Upper lobe of left lung (tissue), 4 donors: ENCODE results near the gene IDNK.

Source experiments
- EP300 ChIP-seq, 4 donors: sonication (generic); formaldehyde crosslinking; IDR thresholded peaks; one replicate each; pipeline ENCODE4 v1.5.1; 2017; ENCODE audit warnings: antibody characterized with exemption in 4 of 4, control low read depth in 2 of 4
- POLR2A ChIP-seq, 4 donors: fragments of 450-650 bp; IDR thresholded peaks; one replicate each; pipeline ENCODE4 v1.5.1; 2016 to 2017; ENCODE audit warnings: antibody characterized with exemption in 4 of 4, mild to moderate bottlenecking in 2 of 4
- POLR2AphosphoS5 ChIP-seq, 2 donors: sonication (generic); formaldehyde crosslinking; IDR thresholded peaks; one replicate each; pipeline ENCODE4 v1.5.1; 2017; ENCODE audit warnings: antibody characterized with exemption in 2 of 2
- TF ChIP-seq, protein P1 (sequence below), 6 experiments: fragments of 450-650 bp in 4 of 6; fragments of 200-600 bp in 2 of 6; sonication (generic) in 2 of 6; IDR thresholded peaks; one replicate each; pipeline ENCODE4 v1.5.1; 2016 to 2019; ENCODE audit warnings: antibody characterized with exemption in 6 of 6

GRCh38 chr9:83625178-83625577 lies 2.2 kb downstream of the IDNK start:
- TF ChIP-seq, protein P1, sequence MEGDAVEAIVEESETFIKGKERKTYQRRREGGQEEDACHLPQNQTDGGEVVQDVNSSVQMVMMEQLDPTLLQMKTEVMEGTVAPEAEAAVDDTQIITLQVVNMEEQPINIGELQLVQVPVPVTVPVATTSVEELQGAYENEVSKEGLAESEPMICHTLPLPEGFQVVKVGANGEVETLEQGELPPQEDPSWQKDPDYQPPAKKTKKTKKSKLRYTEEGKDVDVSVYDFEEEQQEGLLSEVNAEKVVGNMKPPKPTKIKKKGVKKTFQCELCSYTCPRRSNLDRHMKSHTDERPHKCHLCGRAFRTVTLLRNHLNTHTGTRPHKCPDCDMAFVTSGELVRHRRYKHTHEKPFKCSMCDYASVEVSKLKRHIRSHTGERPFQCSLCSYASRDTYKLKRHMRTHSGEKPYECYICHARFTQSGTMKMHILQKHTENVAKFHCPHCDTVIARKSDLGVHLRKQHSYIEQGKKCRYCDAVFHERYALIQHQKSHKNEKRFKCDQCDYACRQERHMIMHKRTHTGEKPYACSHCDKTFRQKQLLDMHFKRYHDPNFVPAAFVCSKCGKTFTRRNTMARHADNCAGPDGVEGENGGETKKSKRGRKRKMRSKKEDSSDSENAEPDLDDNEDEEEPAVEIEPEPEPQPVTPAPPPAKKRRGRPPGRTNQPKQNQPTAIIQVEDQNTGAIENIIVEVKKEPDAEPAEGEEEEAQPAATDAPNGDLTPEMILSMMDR (IDR thresholded peaks at IDR 0.05), result no peak
- TF ChIP-seq POLR2A (IDR thresholded peaks at IDR 0.05) (no peak), POLR2AphosphoS5 (IDR thresholded peaks at IDR 0.05) (no peak), EP300 (IDR thresholded peaks at IDR 0.05) (no peak)
